A673 (cell line): ENCODE results near the gene CDSN. TPM values are rescaled to one million over a fixed set of nuclear protein-coding genes. Genes with fewer than 3 reads are reported as not detected.
A peak's percentile ranks its signal among the peaks of the same experiment; 100 is the strongest.

Source experiments
- BruUV-seq: library from RNA; stranded (reverse); fragments of 400-500 nt; replicated peaks from 2 replicates; lab custom pipeline; 2021; lab: Mats Ljungman, UMichigan
- CTCF ChIA-PET: fragments of 300-600 bp; sonication (Branson Sonifier 250); formaldehyde crosslinking; loops from one replicate; lab custom pipeline; 2022; ENCODE audit warnings: antibody characterized with exemption; lab: Charles Lee
- POLR2A ChIA-PET: fragments of 300-600 bp; sonication (Branson Sonifier 250); formaldehyde crosslinking; loops from one replicate; lab custom pipeline; 2022; ENCODE audit warnings: antibody characterized with exemption; ENCODE audit not compliant: low non-redundant PET; lab: Charles Lee
- DNase-seq: peaks from one replicate; pipeline ENCODE4 v3.0.0-alpha.2; 2015; ENCODE audit warnings: low spot score
- H3K27ac ChIP-seq: fragments of 200-600 bp; sonication (generic); 2 replicates; pipeline ENCODE4 v1.5.1; 2016; ENCODE audit warnings: mixed run types, low read depth, mild to moderate bottlenecking, mixed read lengths, antibody characterized with exemption, low read length; ENCODE audit not compliant: poor library complexity, severe bottlenecking
- H3K27me3 ChIP-seq: fragments of 200-600 bp; sonication (generic); replicated peaks from 2 replicates; pipeline ENCODE4 v1.6.1; 2017; ENCODE audit warnings: mixed run types, low read depth, mild to moderate bottlenecking, mixed read lengths, antibody characterized with exemption, low read length; ENCODE audit not compliant: insufficient read depth, poor library complexity
- H3K36me3 ChIP-seq: fragments of 200-600 bp; sonication (generic); 2 replicates; pipeline ENCODE4 v1.6.1; 2016; ENCODE audit warnings: mixed run types, mild to moderate bottlenecking, mixed read lengths, antibody characterized with exemption, low read length; ENCODE audit not compliant: insufficient read depth, poor library complexity, severe bottlenecking
- H3K4me1 ChIP-seq: fragments of 200-600 bp; sonication (generic); 2 replicates; pipeline ENCODE4 v1.6.1; 2017; ENCODE audit warnings: mixed run types, mild to moderate bottlenecking, mixed read lengths, antibody characterized with exemption, low read length; ENCODE audit not compliant: insufficient read depth, poor library complexity, severe bottlenecking
- H3K4me3 ChIP-seq: fragments of 200-600 bp; sonication (generic); 2 replicates; pipeline ENCODE4 v1.5.1; 2016; ENCODE audit warnings: low read depth, mixed run types, mild to moderate bottlenecking, mixed read lengths, low read length; ENCODE audit not compliant: poor library complexity, severe bottlenecking
- H3K9me3 ChIP-seq: fragments of 200-600 bp; sonication (generic); 2 replicates; pipeline ENCODE4 v1.6.1; 2016; ENCODE audit warnings: mixed run types, low read depth, mild to moderate bottlenecking, mixed read lengths, antibody characterized with exemption, low read length; ENCODE audit not compliant: poor library complexity, severe bottlenecking
- CTCF ChIP-seq: fragments of 300-800, 200-600 bp; sonication (generic); conservative IDR thresholded peaks from 2 replicates; pipeline ENCODE4 v1.5.1; 2017; ENCODE audit warnings: low read depth, mild to moderate bottlenecking, antibody characterized with exemption, low read length, moderate library complexity, mixed read lengths
- EZH2 ChIP-seq: fragments of 200-600 bp; sonication (generic); IDR thresholded peaks from 2 replicates; pipeline ENCODE4 v1.6.1; 2017; ENCODE audit warnings: borderline replicate concordance, low read depth, mild to moderate bottlenecking, mixed read lengths, antibody characterized with exemption, low read length; ENCODE audit not compliant: poor library complexity, severe bottlenecking
- intact Hi-C: fragments of 100-400 bp; cut with micrococcal nuclease; formaldehyde crosslinking; loops from one replicate; pipeline ENCODE4 v1.10.0; 2022; ENCODE audit not compliant: unreplicated experiment
- total RNA-seq: library from RNA; stranded (reverse); gene quantifications from 2 replicates; pipeline ENCODE4 v1.2.3, GENCODE V29; 2021

Gene CDSN
- total RNA-seq, 1 experiment from 2014 or later: not detected

- POLR2A ChIA-PET: no interaction called here
- DNase-seq: no peak
- H3K27me3 ChIP-seq: no peaks in the 10 kb centered on the region
- no peaks in the 10 kb centered on the region for H3K4me1 ChIP-seq
- H3K36me3 ChIP-seq: peaks cover 21% of the 10 kb centered on the region
- H3K4me3 ChIP-seq: no peak overlapping the region
- intact Hi-C loops: no loop called here
- CTCF ChIA-PET: no interaction called here
- no peaks in the 10 kb centered on the region for H3K9me3 ChIP-seq
- no peak for TF ChIP-seq EZH2
- no peak for TF ChIP-seq CTCF
- no TSS peak for BruUV-seq
- no peak overlapping the region for H3K27ac ChIP-seq
These were observed 42.4 kb upstream of the CDSN start for GRCh38 chr6:31162463-31163165.

GRCh38 chr6:31161216-31162126 lies 41.2 kb upstream of the CDSN start:
- Histone ChIP-seq H3K36me3 (peaks cover 21% of the 10 kb centered on the region), H3K9me3 (no peaks in the 10 kb centered on the region), H3K27ac (no peak overlapping the region), H3K4me3 (no peak overlapping the region), H3K27me3 (no peaks in the 10 kb centered on the region), H3K4me1 (peaks cover 5% of the 10 kb centered on the region)
- intact Hi-C loops: no loop called here
- BruUV-seq: no TSS peak
- POLR2A ChIA-PET: no interaction called here
- CTCF ChIA-PET: no interaction called here
- TF ChIP-seq CTCF (no peak), EZH2 (no peak)
- DNase-seq: no peak

- POLR2A ChIA-PET: interaction anchor here (0.5 to 1.2 kb wide), 3 partner anchors 12 to 98 kb away, joined by 3 to 4 read pairs (median 4); no protein-coding TSS in a partner anchor
- CTCF ChIA-PET: interaction anchor here (0.6 to 1.0 kb wide), 2 partner anchors 27 to 208 kb away, joined by 3 read pairs; no protein-coding TSS in a partner anchor
- H3K27ac ChIP-seq: peak overlapping the region; percentile 28
- peak overlapping the region; percentile 61 for H3K4me3 ChIP-seq
- intact Hi-C loops: no loop called here
- H3K27me3 ChIP-seq: no peaks in the 10 kb centered on the region
- TSS peak; percentile 35 for BruUV-seq
- DNase-seq: peak; percentile 15
- peaks cover 5% of the 10 kb centered on the region for H3K4me1 ChIP-seq
- H3K36me3 ChIP-seq: peaks cover 37% of the 10 kb centered on the region
- no peak for TF ChIP-seq CTCF
- no peaks in the 10 kb centered on the region for H3K9me3 ChIP-seq
These were observed 38.9 kb upstream of the CDSN start for GRCh38 chr6:31158863-31159855.
